ENCODE results near the gene PPP2R1B.
"Not testable (repeated sequence)": the region's sequence is repeated elsewhere in the genome, so short reads cannot be mapped to it uniquely, and the experiment has no call there.

PPP2R1B gene

DNA sequence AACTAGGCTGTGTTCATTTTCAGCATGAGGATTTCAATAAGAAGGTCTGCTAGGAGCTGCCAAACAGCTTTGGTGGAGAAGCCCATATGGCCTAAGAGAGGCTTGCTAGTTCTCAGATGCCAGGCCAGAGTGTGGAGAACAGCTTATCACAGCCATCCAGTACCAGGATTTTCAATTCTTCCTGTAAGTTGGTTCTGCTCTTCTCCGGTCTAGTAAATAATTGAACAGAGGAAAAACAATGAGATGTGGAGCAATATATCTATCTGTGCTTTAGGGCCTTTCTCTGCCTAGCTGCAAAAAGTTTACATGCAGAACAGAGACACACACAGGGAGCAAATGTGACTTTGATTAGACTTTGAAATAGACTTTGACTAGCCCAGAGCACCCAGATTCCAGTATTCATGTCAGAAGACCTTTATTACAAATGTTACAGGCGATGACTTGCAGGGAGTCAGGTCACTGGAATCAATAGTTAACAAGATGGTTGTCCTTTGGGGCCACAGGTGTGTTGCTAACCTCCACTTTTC, 19.8 kb upstream of the PPP2R1B start:
- no peak for DNase-seq
- intact Hi-C loops (cut with DNase I): no loop called here

DNA sequence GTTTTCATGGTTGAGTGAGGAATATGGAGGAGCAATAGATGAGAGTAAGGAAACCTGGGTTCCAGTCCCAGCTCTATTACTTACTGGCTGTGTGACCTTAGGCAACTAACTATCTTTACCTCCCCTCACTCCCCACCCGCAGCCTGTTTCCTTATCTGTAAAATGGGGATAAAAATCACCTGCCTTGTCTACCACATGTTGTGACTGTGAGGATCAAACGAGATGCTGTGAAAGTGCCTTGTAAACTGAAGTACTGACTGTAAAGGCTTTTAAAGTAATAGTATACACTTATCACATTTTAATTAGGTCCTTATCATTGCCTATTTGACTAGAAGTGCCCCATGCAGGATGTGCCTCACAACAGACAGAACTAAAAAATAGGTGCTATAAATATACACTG, 18.9 kb upstream of the PPP2R1B start:
- intact Hi-C loops (cut with DNase I): no loop called here
- no peak for DNase-seq

DNA sequence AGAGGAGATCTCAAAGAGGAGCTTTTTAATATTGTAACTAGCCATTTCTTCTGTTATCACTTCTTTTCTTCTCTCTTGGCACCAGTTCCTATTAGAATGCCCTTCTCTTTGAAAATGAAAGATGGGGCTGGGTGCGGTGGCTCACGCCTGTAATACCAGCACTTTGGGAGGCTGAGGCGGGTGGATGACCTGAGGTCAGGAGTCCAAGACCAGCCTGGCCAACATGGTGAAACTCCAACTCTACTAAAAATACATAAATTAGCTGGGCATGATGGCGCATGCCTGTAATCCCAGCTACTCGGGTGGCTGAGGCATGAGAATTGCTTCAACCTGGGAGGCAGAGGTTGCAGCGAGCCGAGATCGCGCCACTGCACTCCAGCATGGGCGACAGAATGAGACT, 18.1 kb upstream of the PPP2R1B start:
- intact Hi-C loops (cut with DNase I): not testable (repeated sequence)

DNA sequence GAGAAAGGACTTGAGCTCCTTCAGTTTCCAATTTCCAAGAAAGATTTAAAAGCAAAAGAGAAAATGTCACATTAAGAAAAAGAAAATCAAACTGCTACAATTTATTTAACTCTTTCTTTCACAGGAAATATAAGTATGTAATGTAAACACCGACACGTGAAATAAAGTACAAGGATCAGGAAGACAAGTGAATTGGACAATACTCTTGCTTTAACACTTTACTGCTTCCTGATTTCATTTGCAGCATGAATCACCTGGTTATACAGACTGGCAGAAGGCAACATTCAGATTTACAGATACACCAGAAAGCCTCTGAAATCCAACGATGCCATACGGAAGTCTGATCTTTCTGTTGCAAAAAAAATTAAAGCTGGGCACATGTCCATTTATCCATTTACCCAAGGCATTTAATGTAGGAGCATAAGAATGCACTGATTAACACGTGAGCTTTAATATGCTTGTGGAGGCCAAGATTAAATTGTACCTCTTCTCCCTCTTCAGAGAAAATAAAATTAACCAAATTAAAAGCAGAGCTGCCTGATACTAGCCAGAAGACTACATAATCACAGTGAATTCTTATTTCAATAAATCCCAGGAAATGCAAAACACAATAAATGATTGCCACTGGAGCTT, 16.0 kb upstream of the PPP2R1B start:
- intact Hi-C loops (cut with DNase I): no loop called here
- no peak for DNase-seq

More for the DNA sequence above, 18.1 kb upstream of the PPP2R1B start:
- not testable (repeated sequence) for DNase-seq

DNA sequence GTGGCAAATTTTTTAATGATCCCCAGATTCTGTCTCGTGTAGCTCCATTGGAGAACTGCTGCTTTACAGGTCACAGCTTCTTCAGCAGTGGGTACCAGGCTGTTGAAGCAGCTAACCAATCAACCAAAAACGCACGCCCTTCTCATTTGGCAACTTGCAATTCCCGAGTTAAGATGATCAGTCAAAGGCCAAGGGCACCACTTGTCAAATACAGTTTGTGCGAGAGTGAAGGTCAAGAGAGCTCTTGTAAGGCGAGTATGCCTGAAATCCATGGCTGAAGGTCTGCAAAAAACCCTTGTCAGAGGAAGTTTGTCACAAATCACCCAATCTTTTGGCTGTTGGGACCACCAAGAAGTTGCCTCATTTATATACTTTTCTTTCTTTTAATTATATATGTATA, 12.9 kb upstream of the PPP2R1B start:
- intact Hi-C loops (cut with DNase I): loop anchor here (10.0 kb wide), 2 partner anchors 56 to 324 kb away; no protein-coding TSS in a partner anchor
- DNase-seq: no peak

DNA sequence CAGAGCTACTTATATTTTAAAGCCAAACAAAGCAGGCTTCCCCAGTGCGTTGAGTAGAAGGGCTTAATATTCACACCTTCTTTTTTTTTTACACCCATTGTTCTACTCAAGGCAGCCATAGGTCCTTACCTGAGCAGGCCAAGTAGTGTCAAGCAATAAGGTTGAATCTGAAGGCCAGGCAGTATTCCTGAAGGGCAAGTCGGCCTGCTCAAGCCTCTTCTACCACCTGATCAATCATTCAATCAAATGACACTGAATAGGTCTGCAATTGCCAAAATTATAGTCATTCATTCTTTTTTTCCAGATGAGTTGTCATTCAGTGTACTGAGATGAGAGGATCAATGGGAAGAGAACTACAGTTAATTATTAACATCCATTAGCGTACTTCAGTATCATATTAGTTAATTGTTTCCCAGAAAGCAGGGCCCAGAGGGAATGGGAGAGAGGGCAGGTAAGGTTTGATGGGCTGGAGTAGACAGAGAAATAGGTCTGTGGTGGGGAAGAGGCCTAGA, 11.9 kb upstream of the PPP2R1B start:
- DNase-seq: no peak

DNA sequence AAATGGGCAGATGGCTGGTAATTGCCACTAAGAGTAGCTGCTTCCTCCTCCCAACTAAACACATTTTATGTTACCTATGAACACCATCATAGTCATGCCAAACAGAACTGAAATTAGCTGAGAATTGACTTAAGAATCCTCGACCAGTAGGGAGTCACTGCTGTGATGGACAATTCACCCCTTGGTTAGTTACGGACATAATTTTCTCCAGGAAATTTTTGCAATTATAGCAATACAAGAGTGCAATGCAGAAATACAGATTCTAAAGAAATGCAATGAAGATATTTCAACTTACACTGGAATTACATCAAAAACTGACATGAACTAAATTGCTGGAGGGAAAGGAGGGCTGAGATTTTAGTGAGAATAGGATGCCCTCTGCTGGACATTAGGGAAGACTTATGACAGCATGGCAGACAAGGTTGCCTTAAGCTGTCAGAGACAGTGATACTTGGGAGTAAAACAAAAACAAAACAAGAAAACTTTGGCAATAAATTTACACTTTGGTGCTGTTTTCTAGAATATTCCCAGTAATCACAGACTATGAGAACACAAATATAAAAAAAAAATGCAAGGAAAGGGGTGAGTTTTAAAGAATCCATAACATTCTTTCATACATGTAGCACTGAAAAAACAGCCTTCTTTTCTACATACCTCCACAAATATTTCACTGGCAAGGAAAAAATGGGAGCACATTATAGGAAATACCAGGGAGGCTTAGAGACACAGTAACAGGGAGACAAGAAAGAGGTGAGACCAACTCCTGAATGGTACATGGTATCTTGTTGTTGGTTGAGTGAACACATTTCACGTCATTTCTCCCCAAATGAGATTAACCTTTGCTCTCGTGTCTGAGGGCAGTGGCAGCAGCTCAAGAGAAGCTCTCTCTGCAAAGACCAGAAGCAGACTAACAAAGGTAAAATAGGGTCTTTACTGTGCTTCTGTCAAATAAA, 11.2 kb upstream of the PPP2R1B start:
- peak in 23 of 42 donors; percentile 26 to 81 (median 51) for DNase-seq
- intact Hi-C loops (cut with DNase I): loop anchor here (2.0 to 10.0 kb wide), 3 partner anchors 57 to 323 kb away; partner anchors contain the start of gene SIK2

More for the DNA sequence above, 11.9 kb upstream of the PPP2R1B start:
- intact Hi-C loops (cut with DNase I): loop anchor here (10.0 kb wide), 2 partner anchors 57 to 323 kb away; no protein-coding TSS in a partner anchor

DNA sequence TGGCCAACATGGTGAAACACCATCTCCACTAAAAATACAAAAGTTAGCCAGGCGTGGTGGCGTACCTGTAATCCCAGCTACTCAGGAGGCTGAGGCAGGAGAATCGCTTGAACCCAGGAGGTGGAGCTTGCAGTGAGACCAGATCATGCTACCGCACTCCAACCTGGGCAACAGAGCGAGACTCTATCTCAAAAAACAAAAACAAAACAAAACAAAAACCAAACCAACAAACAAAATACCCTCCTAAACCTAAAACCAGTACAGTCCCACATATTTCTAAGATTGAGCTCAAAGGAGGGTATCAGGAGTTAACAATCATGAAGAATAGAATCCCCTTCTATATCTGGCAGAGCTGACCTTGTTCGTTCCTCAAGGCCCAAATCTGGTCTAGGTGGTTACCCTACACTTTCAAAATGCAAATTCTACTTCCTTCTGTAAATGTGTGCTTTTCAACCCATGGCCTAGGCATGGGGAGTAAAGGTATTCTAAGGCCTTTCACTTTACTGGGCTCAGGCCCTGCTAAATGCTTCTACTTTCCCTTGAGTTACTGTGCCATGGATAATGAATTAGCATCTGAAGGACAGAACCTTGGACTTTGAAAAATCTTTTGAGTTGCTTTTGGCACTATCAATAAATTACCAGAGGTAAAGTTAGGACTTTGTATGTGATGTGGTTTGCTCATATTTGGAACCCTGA, 10.4 kb upstream of the PPP2R1B start:
- intact Hi-C loops (cut with DNase I): loop anchor here (2.0 to 10.0 kb wide), 3 partner anchors 58 to 322 kb away; partner anchors contain the start of gene SIK2

DNA sequence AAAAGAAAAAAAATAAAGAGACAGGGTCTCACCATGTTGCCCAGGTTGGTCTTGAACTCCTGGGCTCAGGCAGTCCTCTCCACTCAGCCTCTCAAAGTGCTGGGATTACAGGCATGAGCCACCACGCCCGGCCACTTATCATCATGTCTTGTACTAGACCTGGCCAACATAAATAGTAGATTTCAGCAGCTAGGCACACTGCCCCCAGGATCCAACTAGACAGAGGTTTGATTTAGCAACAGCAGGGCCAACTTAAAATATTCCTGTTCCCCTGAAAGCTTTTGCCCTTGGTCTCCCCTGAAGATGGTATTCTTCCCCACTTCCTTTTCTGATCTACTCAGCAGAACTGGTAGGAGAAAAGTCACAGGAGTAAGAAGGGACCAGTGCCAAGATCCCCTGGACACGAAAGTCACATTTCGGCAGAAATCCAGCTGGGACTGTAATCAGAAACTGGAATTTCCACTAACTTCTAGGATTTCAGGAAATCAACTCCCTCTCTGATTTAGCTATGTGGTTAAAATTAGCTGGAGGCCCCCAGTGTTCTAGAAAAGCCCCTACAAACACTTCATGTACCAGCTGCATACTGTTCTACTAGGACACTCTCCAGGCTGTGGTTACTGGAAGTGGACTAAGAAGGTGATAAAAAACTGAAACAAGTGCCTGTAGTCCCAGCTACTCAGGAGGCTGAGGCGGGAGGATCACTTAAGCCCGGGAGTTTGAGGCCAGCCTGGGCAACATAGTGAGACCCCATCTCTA, 8.9 kb upstream of the PPP2R1B start:
- intact Hi-C loops (cut with DNase I): loop anchor here (10.0 kb wide), 2 partner anchors 60 to 320 kb away; no protein-coding TSS in a partner anchor
- no peak for DNase-seq

More for the DNA sequence above, 10.4 kb upstream of the PPP2R1B start:
- no peak for DNase-seq

DNA sequence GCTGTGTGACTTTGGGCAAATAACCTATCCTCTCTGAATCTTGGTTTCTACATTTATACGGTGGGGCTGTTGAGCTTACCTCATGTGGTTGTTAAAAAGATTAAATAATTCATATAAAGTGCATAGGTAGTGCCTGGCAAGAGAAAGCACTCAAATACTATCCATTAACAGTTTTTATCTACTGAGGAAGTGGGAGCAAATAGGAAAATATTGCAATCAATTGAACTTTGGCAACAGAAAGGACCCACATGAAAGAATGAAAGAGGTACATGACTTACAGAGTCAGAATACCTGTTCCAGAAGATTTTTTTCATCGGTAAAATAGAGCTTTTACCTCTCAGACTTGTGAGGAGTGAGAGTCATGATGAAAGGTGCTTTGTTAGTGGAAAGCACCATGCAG, 6.3 kb upstream of the PPP2R1B start:
- no peak for DNase-seq
- intact Hi-C loops (cut with DNase I): loop anchor here (10.0 kb wide), 2 partner anchors 62 to 318 kb away; no protein-coding TSS in a partner anchor

DNA sequence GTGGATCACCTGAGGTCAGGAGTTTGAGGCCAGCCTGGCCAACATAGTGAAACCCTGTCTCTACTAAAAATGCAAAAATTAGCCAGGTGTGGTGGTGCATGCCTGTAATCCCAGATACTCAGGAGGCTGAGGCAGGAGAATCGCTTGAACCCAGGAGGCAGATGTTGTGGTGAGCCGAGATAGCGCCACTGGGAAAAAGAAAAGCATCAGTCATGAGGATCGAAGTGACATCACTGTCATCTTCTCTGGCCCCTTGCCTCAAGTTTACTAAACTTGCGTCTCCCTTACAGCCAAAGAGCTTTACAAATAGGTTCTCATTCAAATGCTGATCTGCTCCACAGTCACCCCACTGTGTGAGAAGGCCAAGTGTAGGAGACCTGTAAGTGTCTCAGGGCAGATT, 5.0 kb upstream of the PPP2R1B start:
- DNase-seq: peak in 2 of 42 donors; percentile 13 to 15
- intact Hi-C loops (cut with DNase I): loop anchor here (10.0 kb wide), 2 partner anchors 64 to 316 kb away; no protein-coding TSS in a partner anchor

DNA sequence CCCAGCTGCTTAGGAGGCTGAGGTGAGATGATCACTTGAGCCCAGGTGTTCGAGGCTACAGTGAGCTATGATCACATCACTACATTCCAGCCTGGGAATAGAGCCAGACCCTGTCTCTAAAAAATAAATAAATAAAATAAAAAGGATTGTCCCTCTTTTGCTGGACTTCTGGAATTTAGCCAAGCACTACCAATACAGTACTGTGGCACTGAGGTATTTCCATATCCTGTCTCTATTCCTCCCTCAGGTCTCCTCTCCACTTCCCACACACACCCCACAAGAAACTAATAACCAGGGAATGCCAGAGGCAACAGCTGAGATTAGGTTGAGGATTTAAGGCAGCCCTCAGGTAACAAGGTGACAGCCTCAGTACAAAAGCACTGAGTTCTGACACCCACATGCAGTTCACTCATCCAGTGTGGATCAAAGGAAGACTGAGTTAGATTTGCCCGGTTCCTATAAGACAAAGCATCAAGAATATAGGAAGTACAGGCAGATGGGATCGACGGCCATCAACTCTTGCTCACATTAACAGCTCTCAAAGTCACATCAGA, 4.5 kb upstream of the PPP2R1B start:
- intact Hi-C loops (cut with DNase I): loop anchor here (10.0 kb wide), 2 partner anchors 64 to 316 kb away; no protein-coding TSS in a partner anchor
- DNase-seq: peak in 20 of 42 donors; percentile 12 to 77 (median 38)

DNA sequence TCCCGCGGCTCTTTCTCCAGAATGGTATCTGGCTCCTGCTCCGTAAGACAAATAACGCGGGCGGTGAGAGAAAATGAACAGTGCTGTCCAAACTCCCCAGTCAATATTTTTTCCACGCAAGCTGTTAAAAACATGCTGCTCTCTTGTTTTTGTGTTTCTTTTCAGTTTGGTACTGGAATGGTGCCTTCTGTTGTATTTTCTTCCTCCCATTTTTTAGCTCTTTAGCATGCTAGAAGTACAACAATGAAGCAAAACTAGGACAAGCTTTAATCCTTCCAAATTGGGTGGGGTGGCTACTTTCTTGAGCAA, 599 bp upstream of the PPP2R1B start:
- intact Hi-C loops (cut with DNase I): no loop called here
- peak in 1 of 42 donors; percentile 9 for DNase-seq

DNA sequence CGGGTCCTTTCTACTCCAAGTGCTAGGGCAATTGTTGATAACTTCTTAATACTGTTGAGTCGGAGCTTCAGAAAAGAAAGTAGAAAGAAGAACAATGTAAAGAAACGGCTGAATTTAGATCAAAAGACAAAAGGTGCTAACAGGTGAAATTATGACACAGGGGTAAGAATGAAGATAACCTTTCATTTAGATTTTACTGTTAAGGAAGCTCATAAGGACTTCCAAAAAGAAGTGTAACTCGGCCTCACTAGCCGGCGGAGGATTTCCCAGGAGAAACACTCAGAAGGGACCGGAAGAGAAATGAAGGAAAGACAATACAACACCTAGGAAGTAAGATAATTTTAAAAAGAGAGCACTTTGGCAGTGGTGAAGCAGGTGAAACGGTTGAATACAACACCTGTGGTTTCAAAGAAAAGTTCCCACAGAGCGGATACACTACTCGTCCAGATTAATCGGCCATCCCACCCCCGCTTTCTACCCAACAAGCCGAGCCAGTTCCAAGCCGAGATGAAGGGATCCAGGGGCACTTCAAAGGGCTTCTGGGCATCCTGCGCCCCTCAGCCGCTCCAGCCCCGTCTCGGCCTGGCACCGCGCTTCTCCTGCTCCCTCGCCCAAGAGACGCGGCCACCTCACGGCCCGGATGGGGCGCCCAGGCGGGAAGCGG, 737 bp downstream of the PPP2R1B start:
- intact Hi-C loops (cut with DNase I): no loop called here
- DNase-seq: peak in 13 of 42 donors; percentile 5 to 53 (median 29)

DNA sequence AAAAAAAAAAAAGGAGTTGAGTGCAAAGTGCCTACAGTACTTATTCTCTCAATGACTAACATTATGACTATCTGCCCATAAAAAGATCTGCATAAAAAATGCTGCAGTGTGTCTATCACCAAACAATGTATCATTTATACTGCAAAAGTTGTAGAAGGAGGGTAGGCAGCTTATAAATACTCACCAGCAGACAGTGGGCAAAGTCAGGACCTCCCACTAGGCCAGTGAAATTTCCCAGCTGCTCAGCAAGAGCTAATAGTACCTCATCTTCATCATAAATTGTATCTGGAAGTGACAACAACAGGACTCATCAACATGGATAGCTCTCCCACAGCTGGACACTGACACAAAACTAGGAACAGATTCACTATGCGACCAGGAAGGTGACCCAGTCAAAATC, 1.6 kb downstream of the PPP2R1B start:
- intact Hi-C loops (cut with DNase I): no loop called here
- DNase-seq: peak in 1 of 42 donors; percentile 13

DNA sequence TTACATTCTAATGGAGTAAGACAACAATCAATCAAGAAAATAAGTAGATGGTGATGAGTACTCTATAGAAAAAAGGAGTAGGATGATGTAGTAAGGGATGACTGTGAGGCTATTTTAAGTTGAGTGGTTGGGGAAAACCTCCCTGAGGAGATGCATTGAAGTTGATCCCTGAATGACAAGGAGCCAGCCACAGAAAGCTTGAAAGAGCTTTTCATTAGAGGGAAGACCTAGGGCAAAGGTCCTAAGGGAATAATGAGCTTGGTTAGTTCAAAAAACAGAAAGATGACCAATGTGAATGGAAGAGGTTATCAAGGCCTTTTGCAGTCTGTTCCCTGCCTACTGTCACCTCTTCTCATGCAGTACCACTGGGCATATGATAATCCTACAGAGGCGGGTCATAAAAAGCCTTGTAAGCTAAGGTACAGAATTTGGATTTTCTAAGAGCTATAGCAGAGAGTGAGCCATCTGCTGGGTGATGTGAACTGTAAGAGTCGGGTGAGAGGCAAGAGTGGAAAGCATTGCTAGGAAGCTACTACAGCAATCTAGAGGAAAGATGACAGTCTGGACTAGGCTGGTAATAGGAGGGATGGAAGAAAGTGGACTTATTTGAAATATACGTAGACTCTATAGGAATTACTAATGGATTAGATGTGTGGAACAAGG, 3.1 kb downstream of the PPP2R1B start:
- peak in 23 of 42 donors; percentile 4 to 71 (median 42) for DNase-seq
- intact Hi-C loops (cut with DNase I): no loop called here

DNA sequence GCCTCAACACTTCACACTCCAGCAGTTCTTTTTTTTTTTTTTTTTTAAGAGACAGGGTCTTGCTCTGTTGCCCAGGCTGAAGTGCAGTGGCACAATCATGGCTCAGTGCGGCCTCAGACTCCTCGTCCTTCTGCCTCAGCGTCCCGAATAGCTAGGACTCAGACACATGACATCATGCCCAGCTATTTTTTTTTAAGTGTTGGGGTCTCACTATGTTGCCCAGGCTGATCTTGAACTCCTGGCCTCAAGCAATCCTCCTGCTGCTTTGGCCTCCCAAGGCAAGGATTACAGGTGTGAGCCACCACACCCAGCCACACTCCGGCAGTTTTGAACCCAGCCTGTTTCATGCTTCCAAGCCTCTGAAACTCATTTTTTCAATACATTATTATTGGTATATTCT, 3.7 kb downstream of the PPP2R1B start:
- DNase-seq: no peak
- intact Hi-C loops (cut with DNase I): no loop called here

Data from head of caudate nucleus (tissue), 42 donors.